Neural cell (in vitro differentiated cells): Measurements from ENCODE around the gene OSCP1. TPM values are rescaled to one million over a fixed set of nuclear protein-coding genes. Genes with fewer than 3 reads are reported as not detected.
"Not testable (repeated sequence)": the region's sequence is repeated elsewhere in the genome, so short reads cannot be mapped to it uniquely, and the experiment has no call there.

Experiments
- H2AFZ ChIP-seq: fragments of 200-600, 300-800 bp; sonication (generic), shearing (Covaris generic); 2 replicates; pipeline ENCODE4 v1.6.0; 2014; ENCODE audit warnings: low read depth, mild to moderate bottlenecking, antibody characterized with exemption, low read length, moderate library complexity
- H3F3A ChIP-seq: fragments of 200-600 bp; shearing (Covaris generic); 2 replicates; pipeline ENCODE4 v1.6.1; 2016; ENCODE audit warnings: mild to moderate bottlenecking, moderate library complexity, mixed read lengths, antibody characterized with exemption, low read length; ENCODE audit not compliant: insufficient read depth, poor library complexity, severe bottlenecking
- H3K27ac ChIP-seq: fragments of 200-600, 300-800 bp; sonication (generic), shearing (Covaris generic); 2 replicates; pipeline ENCODE4 v1.5.1; 2014; ENCODE audit warnings: mild to moderate bottlenecking, low read length, moderate library complexity
- H3K27me3 ChIP-seq: fragments of 300-800, 200-600 bp; sonication (generic), shearing (Covaris generic); 2 replicates; pipeline ENCODE4 v1.6.0; 2014; ENCODE audit warnings: mild to moderate bottlenecking, low read depth, low read length, moderate library complexity; ENCODE audit not compliant: insufficient read depth
- H3K36me3 ChIP-seq: fragments of 300-800, 200-600 bp; sonication (generic), shearing (Covaris generic); 2 replicates; pipeline ENCODE4 v1.5.1; 2014; ENCODE audit warnings: mild to moderate bottlenecking, antibody characterized with exemption, low read length, moderate library complexity; ENCODE audit not compliant: insufficient read depth
- H3K4me2 ChIP-seq: fragments of 300-800, 200-600 bp; sonication (generic), shearing (Covaris generic); 2 replicates; pipeline ENCODE4 v1.6.0; 2014; ENCODE audit warnings: mild to moderate bottlenecking, low read length
- H3K4me3 ChIP-seq: fragments of 300-800, 200-600 bp; sonication (generic), shearing (Covaris generic); 2 replicates; pipeline ENCODE4 v1.5.1; 2014; ENCODE audit warnings: mild to moderate bottlenecking, low read length, moderate library complexity
- H3K79me2 ChIP-seq: fragments of 200-600 bp; shearing (Covaris generic); replicated peaks from 2 replicates; pipeline ENCODE4 v1.6.0; 2014; ENCODE audit warnings: mild to moderate bottlenecking, low read length, moderate library complexity; ENCODE audit not compliant: insufficient read depth
- H3K9ac ChIP-seq: fragments of 300-800, 200-600 bp; sonication (generic), shearing (Covaris generic); 2 replicates; pipeline ENCODE4 v1.6.1; 2016; ENCODE audit warnings: mild to moderate bottlenecking, low read length, mixed read lengths
- H3K9me2 ChIP-seq: fragments of 200-600 bp; shearing (Covaris generic); 2 replicates; pipeline ENCODE4 v1.6.1; 2016; ENCODE audit warnings: mild to moderate bottlenecking, low read length, mixed read lengths; ENCODE audit not compliant: insufficient read depth
- H3K9me3 ChIP-seq: fragments of 200-600, 300-800 bp; sonication (generic), shearing (Covaris generic); 2 replicates; pipeline ENCODE4 v1.6.1; 2016; ENCODE audit warnings: mild to moderate bottlenecking, mixed run types, low read length, moderate library complexity, mixed read lengths
- H4K20me1 ChIP-seq: fragments of 200-600 bp; shearing (Covaris generic); 2 replicates; pipeline ENCODE4 v1.6.1; 2016; ENCODE audit warnings: mild to moderate bottlenecking, mixed run types; ENCODE audit not compliant: insufficient read depth
- CTCF ChIP-seq: fragments of 450-650 bp; IDR thresholded peaks from 2 replicates; pipeline ENCODE4 v1.5.1; 2014; ENCODE audit warnings: antibody characterized with exemption, mild to moderate bottlenecking, moderate library complexity; ENCODE audit not compliant: poor library complexity, severe bottlenecking
- EP300 ChIP-seq: fragments of 450-650 bp; conservative IDR thresholded peaks from 2 replicates; pipeline ENCODE4 v1.6.1; 2014; ENCODE audit warnings: antibody characterized with exemption, mild to moderate bottlenecking, moderate library complexity; ENCODE audit not compliant: poor library complexity, severe bottlenecking
- EZH2 ChIP-seq: fragments of 200-600, 300-800 bp; shearing (Covaris generic), sonication (generic); IDR thresholded peaks from 2 replicates; pipeline ENCODE4 v1.6.1; 2014; ENCODE audit warnings: antibody characterized with exemption, low read length, borderline replicate concordance, mild to moderate bottlenecking; ENCODE audit not compliant: insufficient read depth, poor library complexity, severe bottlenecking
- MXI1 ChIP-seq: fragments of 450-650 bp; conservative IDR thresholded peaks from 2 replicates; pipeline ENCODE4 v1.6.1; 2014; ENCODE audit warnings: antibody characterized with exemption, mild to moderate bottlenecking; ENCODE audit not compliant: poor library complexity, severe bottlenecking
- POLR2AphosphoS5 ChIP-seq: IDR thresholded peaks from 2 replicates; pipeline ENCODE4 v1.6.1; 2012
- RAD21 ChIP-seq: fragments of 450-650 bp; conservative IDR thresholded peaks from 2 replicates; pipeline ENCODE4 v1.6.1; 2014; ENCODE audit warnings: antibody characterized with exemption, mild to moderate bottlenecking, moderate library complexity
- SMC3 ChIP-seq: fragments of 450-650 bp; conservative IDR thresholded peaks from 2 replicates; pipeline ENCODE4 v1.6.1; 2014; ENCODE audit warnings: antibody characterized with exemption, mild to moderate bottlenecking, moderate library complexity; ENCODE audit not compliant: poor library complexity
- TAF1 ChIP-seq: IDR thresholded peaks from 2 replicates; pipeline ENCODE4 v1.6.1; 2012; ENCODE audit warnings: low read depth
- polyA plus RNA-seq: library from polyadenylated mRNA; depleted of rRNA; stranded (reverse); fragments of >200 nt; gene quantifications from 2 replicates; pipeline ENCODE4 v1.2.3, GENCODE V29; 2014
- TF ChIP-seq, protein P1 (sequence below): IDR thresholded peaks from 2 replicates; pipeline ENCODE4 v1.6.1; 2012; ENCODE audit warnings: borderline replicate concordance

Gene OSCP1
- polyA plus RNA-seq, 1 donor from 2014 or later, result 20.7 TPM

DNA sequence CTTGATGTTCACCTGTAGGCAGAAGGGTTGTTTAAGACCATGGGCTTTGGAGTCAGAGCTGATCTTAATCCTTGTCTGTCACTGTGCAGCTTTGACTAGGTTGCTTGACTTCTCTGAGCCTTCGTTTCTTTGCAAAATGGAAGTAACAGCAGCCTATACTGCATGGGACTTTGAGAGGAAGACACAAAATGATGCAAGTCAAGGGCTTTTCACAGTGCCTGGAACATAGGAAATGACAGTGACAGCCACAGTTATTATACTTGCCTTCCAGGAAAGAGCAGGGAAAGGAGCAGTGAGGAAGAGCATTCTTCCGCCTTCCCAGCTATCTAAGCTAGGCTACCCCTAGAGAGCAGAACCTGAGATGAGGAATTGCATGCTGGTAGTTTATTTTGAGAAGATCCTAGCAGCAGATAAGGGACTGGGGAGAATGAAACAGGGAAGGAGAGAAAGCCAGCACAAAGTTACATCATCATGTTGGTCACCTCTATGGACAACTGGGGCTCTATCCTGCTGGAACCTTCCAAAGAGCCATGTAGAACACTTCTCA lies 29.3 kb upstream of the OSCP1 start:
- Histone ChIP-seq H2AFZ (no peak overlapping the region), H3F3A (no peaks in the 10 kb centered on the region), H3K9ac (no peak overlapping the region), H3K4me2 (no peak overlapping the region), H3K27ac (no peak overlapping the region), H4K20me1 (no peaks in the 10 kb centered on the region), H3K9me3 (no peaks in the 10 kb centered on the region), H3K9me2 (no peaks in the 10 kb centered on the region), H3K36me3 (no peaks in the 10 kb centered on the region), H3K79me2 (no peaks in the 10 kb centered on the region), H3K27me3 (no peaks in the 10 kb centered on the region), H3K4me3 (no peak overlapping the region)
- TF ChIP-seq EP300 (no peak), RAD21 (no peak), CTCF (no peak), MXI1 (no peak), SMC3 (no peak), TAF1 (no peak), POLR2AphosphoS5 (no peak), EZH2 (no peak)
- TF ChIP-seq, protein P1, sequence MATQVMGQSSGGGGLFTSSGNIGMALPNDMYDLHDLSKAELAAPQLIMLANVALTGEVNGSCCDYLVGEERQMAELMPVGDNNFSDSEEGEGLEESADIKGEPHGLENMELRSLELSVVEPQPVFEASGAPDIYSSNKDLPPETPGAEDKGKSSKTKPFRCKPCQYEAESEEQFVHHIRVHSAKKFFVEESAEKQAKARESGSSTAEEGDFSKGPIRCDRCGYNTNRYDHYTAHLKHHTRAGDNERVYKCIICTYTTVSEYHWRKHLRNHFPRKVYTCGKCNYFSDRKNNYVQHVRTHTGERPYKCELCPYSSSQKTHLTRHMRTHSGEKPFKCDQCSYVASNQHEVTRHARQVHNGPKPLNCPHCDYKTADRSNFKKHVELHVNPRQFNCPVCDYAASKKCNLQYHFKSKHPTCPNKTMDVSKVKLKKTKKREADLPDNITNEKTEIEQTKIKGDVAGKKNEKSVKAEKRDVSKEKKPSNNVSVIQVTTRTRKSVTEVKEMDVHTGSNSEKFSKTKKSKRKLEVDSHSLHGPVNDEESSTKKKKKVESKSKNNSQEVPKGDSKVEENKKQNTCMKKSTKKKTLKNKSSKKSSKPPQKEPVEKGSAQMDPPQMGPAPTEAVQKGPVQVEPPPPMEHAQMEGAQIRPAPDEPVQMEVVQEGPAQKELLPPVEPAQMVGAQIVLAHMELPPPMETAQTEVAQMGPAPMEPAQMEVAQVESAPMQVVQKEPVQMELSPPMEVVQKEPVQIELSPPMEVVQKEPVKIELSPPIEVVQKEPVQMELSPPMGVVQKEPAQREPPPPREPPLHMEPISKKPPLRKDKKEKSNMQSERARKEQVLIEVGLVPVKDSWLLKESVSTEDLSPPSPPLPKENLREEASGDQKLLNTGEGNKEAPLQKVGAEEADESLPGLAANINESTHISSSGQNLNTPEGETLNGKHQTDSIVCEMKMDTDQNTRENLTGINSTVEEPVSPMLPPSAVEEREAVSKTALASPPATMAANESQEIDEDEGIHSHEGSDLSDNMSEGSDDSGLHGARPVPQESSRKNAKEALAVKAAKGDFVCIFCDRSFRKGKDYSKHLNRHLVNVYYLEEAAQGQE, result no peak

DNA sequence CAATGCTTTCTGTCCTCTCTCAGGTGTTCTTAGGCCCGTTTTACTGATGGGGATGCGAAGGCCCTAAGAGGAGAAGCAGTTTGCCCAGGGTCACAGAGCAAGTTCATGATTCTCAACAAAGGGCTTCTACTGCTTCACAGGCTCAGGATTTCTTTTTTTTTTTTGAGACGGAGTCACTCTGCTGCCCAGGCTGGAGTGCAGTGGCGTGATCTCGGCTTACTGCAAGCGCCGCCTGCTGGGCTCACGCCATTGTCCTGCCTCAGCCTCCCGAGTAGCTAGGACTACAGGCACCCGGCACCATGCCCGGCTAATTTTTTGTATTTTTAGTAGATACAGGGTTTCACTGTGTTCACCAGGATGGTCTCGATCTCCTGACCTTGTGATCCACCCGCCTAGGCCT lies 27.4 kb upstream of the OSCP1 start:
- not testable (repeated sequence) for H3K4me3 ChIP-seq, H3K36me3 ChIP-seq, H3K79me2 ChIP-seq, H3K9ac ChIP-seq, H3K9me3 ChIP-seq, H3K27me3 ChIP-seq, H3K4me2 ChIP-seq, H2AFZ ChIP-seq, H4K20me1 ChIP-seq, H3K27ac ChIP-seq, H3F3A ChIP-seq, H3K9me2 ChIP-seq

DNA sequence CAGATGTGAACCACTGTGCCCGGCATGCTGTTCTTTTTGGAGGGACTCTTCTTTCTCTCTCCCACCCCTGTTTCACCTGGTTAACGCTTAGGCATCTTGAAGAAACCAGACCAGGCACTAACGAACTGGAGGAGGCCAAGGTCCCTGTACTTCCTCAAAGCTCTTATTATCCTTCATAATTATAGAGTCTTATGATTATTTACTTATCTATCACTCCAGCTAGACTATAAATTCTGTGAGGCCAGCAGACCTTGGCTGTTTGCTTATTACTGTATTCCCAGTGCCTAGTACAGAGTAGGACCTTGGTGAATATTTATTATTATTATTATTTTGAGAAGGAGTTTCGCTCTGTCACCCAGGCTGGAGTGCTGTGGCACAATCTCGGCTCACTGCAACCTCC lies 26.7 kb upstream of the OSCP1 start:
- H3K9ac ChIP-seq, result no peak overlapping the region
- H3F3A ChIP-seq, result no peaks in the 10 kb centered on the region
- TF ChIP-seq, protein P1, result no peak
- TF ChIP-seq MXI1, result no peak
- no peak for TF ChIP-seq POLR2AphosphoS5
- no peak for TF ChIP-seq RAD21
- no peak for TF ChIP-seq CTCF
- TF ChIP-seq TAF1, result no peak
- TF ChIP-seq EP300, result no peak
- no peak for TF ChIP-seq EZH2
- TF ChIP-seq SMC3, result no peak
- no peaks in the 10 kb centered on the region for H3K79me2 ChIP-seq
- no peak overlapping the region for H2AFZ ChIP-seq
- no peaks in the 10 kb centered on the region for H3K9me2 ChIP-seq
- H4K20me1 ChIP-seq, result no peaks in the 10 kb centered on the region
- no peaks in the 10 kb centered on the region for H3K27me3 ChIP-seq
- no peak overlapping the region for H3K4me2 ChIP-seq
- H3K27ac ChIP-seq, result no peak overlapping the region
- H3K4me3 ChIP-seq, result no peak overlapping the region
- H3K9me3 ChIP-seq, result no peaks in the 10 kb centered on the region
- H3K36me3 ChIP-seq, result no peaks in the 10 kb centered on the region
